HepG2 (cell line): Measurements from ENCODE around the gene UBAC1. TPM values are rescaled to one million over a fixed set of nuclear protein-coding genes. Genes with fewer than 3 reads are reported as not detected.

Experiments
- ATAC-seq: fragments of 200-7000 bp; cut with Tn5 transposase; 3 replicates; pipeline ENCODE4 v1.9.1; 2020; ENCODE audit warnings: mild to moderate bottlenecking, moderate library complexity
- BruUV-seq: library from RNA; stranded (reverse); fragments of 400-500 nt; replicated peaks from 2 replicates; lab custom pipeline; 2021; lab: Mats Ljungman, UMichigan
- CTCF ChIA-PET: fragments of 300-600 bp; formaldehyde crosslinking; extraction: SDS; loops from one replicate; lab custom pipeline; 2021; ENCODE audit warnings: low total read pairs, inconsistent platforms, low intra/inter-chr PET ratio; lab: Yijun Ruan, JAX
- POLR2A ChIA-PET: fragments of 350-600 bp; sonication (Branson Sonifier 250); formaldehyde crosslinking; loops from one replicate; lab custom pipeline; 2020; ENCODE audit warnings: antibody characterized with exemption, inconsistent platforms; lab: Yijun Ruan, JAX
- DNase-seq: peaks from one replicate; pipeline ENCODE4 v3.0.0-alpha.2; 2015; ENCODE audit warnings: low spot score
- FAIRE-seq: peaks from 3 replicates; lab custom pipeline; 2011; peaks lifted over from hg19 to GRCh38; lab: Jason Lieb, UNC
- H2AFZ ChIP-seq: one replicate; pipeline ENCODE4 v1.6.1; 2011; ENCODE audit warnings: low read length, inconsistent platforms
- H3K27ac ChIP-seq: fragments of 300-600 bp; 3 replicates; pipeline ENCODE4 v1.8.0; 2011; ENCODE audit warnings: mixed run types, mild to moderate bottlenecking, mixed read lengths, low read length, inconsistent platforms; ENCODE audit not compliant: insufficient read depth; ENCODE audit errors: extremely low read length
- H3K27me3 ChIP-seq, 2 experiments: fragments of 200-600 bp in 1 of 2; 2 replicates in 1 of 2; 3 replicates in 1 of 2; pipeline versions ENCODE4 v1.6.0 to v1.8.0; 2011; ENCODE audit warnings: low read length in 2 of 2, mild to moderate bottlenecking in 2 of 2, moderate library complexity in 2 of 2, inconsistent platforms in 1 of 2; ENCODE audit not compliant: insufficient read depth in 2 of 2, control insufficient read depth in 1 of 2
- H3K36me3 ChIP-seq, 2 experiments: fragments of 200-600 bp in 1 of 2; replicated peaks in 1 of 2; 2 replicates in 1 of 2; 3 replicates in 1 of 2; pipeline versions ENCODE4 v1.5.1 to v1.8.0; 2011; ENCODE audit warnings: low read length in 2 of 2, inconsistent platforms in 1 of 2; ENCODE audit not compliant: insufficient read depth in 2 of 2, control insufficient read depth in 1 of 2
- H3K4me1 ChIP-seq: 2 replicates; pipeline ENCODE4 v1.5.1; 2012; ENCODE audit warnings: low read length, inconsistent platforms; ENCODE audit not compliant: insufficient read depth
- H3K4me2 ChIP-seq: 2 replicates; pipeline ENCODE4 v1.6.0; 2011; ENCODE audit warnings: low read depth, low read length, inconsistent platforms
- H3K4me3 ChIP-seq, 3 experiments: fragments of 200-600 bp in 1 of 3; sonication (generic), shearing (Covaris generic) in 1 of 3; replicated peaks in 1 of 3; 2 replicates each; pipeline ENCODE4 v1.5.1; 2011 to 2016; ENCODE audit warnings: low read length in 3 of 3, inconsistent platforms in 2 of 3, low read depth in 2 of 3, mild to moderate bottlenecking in 2 of 3, control low read depth in 1 of 3, mixed read lengths in 1 of 3; ENCODE audit not compliant: insufficient read depth in 1 of 3
- H3K79me2 ChIP-seq: one replicate; pipeline ENCODE4 v1.6.1; 2011; ENCODE audit warnings: low read length, inconsistent platforms; ENCODE audit not compliant: insufficient read depth
- H3K9ac ChIP-seq: 2 replicates; pipeline ENCODE4 v1.6.0; 2011; ENCODE audit warnings: mild to moderate bottlenecking, low read depth, low read length, inconsistent platforms; ENCODE audit not compliant: insufficient read depth
- H3K9me3 ChIP-seq: 2 replicates; pipeline ENCODE4 v1.5.1; 2012; ENCODE audit warnings: mild to moderate bottlenecking, low read length
- H4K20me1 ChIP-seq: 2 replicates; pipeline ENCODE4 v1.6.0; 2011; ENCODE audit warnings: inconsistent platforms, mild to moderate bottlenecking, low read length, moderate library complexity; ENCODE audit not compliant: insufficient read depth
- ADNP ChIP-seq: sonication (generic); formaldehyde crosslinking; IDR thresholded peaks from 2 replicates; pipeline ENCODE4 v1.4.0; 2020; ENCODE audit warnings: missing genetic modification reagents
- ARNTL ChIP-seq: sonication (generic); formaldehyde crosslinking; IDR thresholded peaks from 2 replicates; pipeline ENCODE4 v1.4.0; 2020; ENCODE audit warnings: mild to moderate bottlenecking, missing genetic modification reagents
- CTCF ChIP-seq: sonication (generic); formaldehyde crosslinking; IDR thresholded peaks from 2 replicates; pipeline ENCODE4 v1.5.0; 2020; ENCODE audit warnings: mild to moderate bottlenecking, missing genetic modification reagents, moderate library complexity
- DDIT3 ChIP-seq: sonication (generic); formaldehyde crosslinking; IDR thresholded peaks from 2 replicates; pipeline ENCODE4 v1.4.0; 2020; ENCODE audit warnings: mild to moderate bottlenecking, missing genetic modification reagents
- FOXP1 ChIP-seq, 2 experiments: fragments of 450-650 bp in 1 of 2; IDR thresholded peaks; 2 replicates each; pipeline ENCODE4 v1.6.1; 2017 to 2018; ENCODE audit warnings: antibody characterized with exemption in 1 of 2
- SP5 ChIP-seq: IDR thresholded peaks from 2 replicates; pipeline ENCODE4 v1.6.1; 2016; ENCODE audit warnings: low read depth, borderline replicate concordance
- TBX2 ChIP-seq: sonication (generic); formaldehyde crosslinking; IDR thresholded peaks from 2 replicates; pipeline ENCODE4 v1.5.0; 2020; ENCODE audit warnings: missing genetic modification reagents, mild to moderate bottlenecking, borderline replicate concordance
- XBP1 ChIP-seq: sonication (generic); formaldehyde crosslinking; IDR thresholded peaks from 2 replicates; pipeline ENCODE4 v1.5.0; 2020; ENCODE audit warnings: missing genetic modification reagents
- ZFP91 ChIP-seq: sonication (generic); formaldehyde crosslinking; IDR thresholded peaks from 2 replicates; pipeline ENCODE4 v1.9.0; 2022; ENCODE audit warnings: missing genetic modification reagents, mild to moderate bottlenecking, borderline replicate concordance
- ZNF263 ChIP-seq: sonication (generic); formaldehyde crosslinking; IDR thresholded peaks from 2 replicates; pipeline ENCODE4 v1.4.0; 2020; ENCODE audit warnings: missing genetic modification reagents
- ZNF367 ChIP-seq: sonication (generic); formaldehyde crosslinking; IDR thresholded peaks from 2 replicates; pipeline ENCODE4 v1.4.0; 2020; ENCODE audit warnings: missing genetic modification reagents, borderline replicate concordance
- ZNF431 ChIP-seq: sonication (generic); formaldehyde crosslinking; IDR thresholded peaks from 2 replicates; pipeline ENCODE4 v1.9.0; 2022; ENCODE audit warnings: missing genetic modification reagents, low read depth, mild to moderate bottlenecking, borderline replicate concordance
- ZNF550 ChIP-seq: sonication (generic); formaldehyde crosslinking; IDR thresholded peaks from 2 replicates; pipeline ENCODE4 v1.4.0; 2020; ENCODE audit warnings: mild to moderate bottlenecking, missing genetic modification reagents, borderline replicate concordance
- ZNF577 ChIP-seq: sonication (generic); formaldehyde crosslinking; IDR thresholded peaks from 2 replicates; pipeline ENCODE4 v1.4.0; 2020; ENCODE audit warnings: mild to moderate bottlenecking, low read depth, missing genetic modification reagents, borderline replicate concordance
- WGBS: methylation state at CpG from one replicate; pipeline ENCODE4 v1.1.6; 2017; ENCODE audit warnings: low lambda C conversion rate; 5-methylcytosine and 5-hydroxymethylcytosine counted together
- in situ Hi-C: cut with HindIII; loops from 2 replicates; pipeline ENCODE4 v1.10.0; 2017; ENCODE audit warnings: low pct_unique_long_range_greater_than_20kb; ENCODE audit not compliant: extremely low pct_ligation_motif_present
- intact Hi-C: fragments of 100-400 bp; cut with micrococcal nuclease; formaldehyde crosslinking; loops from one replicate; pipeline ENCODE4 v1.10.0; 2022; ENCODE audit not compliant: unreplicated experiment
- polyA plus RNA-seq, 8 experiments: library from polyadenylated mRNA; depleted of rRNA in 3 of 8; stranded (reverse) in 7 of 8; unstranded in 1 of 8; fragments of >200 nt; fragmentation: Illumina TruSeq in 4 of 8; extraction: Trizol in 4 of 8; gene quantifications; 2 replicates each; pipeline versions ENCODE4 v1.2.1 to v1.2.3, GENCODE V29; 2011 to 2016; ENCODE audit warnings: low read depth in 4 of 8, missing spikeins in 1 of 8, mixed read lengths in 1 of 8; ENCODE audit not compliant: insufficient read depth in 1 of 8
- total RNA-seq, 5 experiments: library from RNA; depleted of rRNA; stranded (reverse); fragments of >200 nt; fragmentation: Illumina TruSeq; extraction: Trizol; gene quantifications; 2 replicates each; pipeline ENCODE4 v1.2.3, GENCODE V29; 2016; ENCODE audit warnings: low read depth in 1 of 5

Gene UBAC1
- total and polyA plus RNA-seq, 2 of the 13 experiments (the other 11 are each of a cell fraction or from before 2014, with no cell fraction given), result 32.2 to 34.1 TPM

GRCh38 chr9:135886147-135886981, 74.8 kb downstream of the UBAC1 start:
- no TSS peak for BruUV-seq
- Histone ChIP-seq H3K9ac (no peak overlapping the region), H3K9me3 (no peaks in the 10 kb centered on the region), H3K4me2 (no peak overlapping the region), H3K79me2 (peaks cover 92% of the 10 kb centered on the region), H4K20me1 (peaks cover 51% of the 10 kb centered on the region; the same call in 1 of the 2 replicates), H3K4me3 (no peak overlapping the region), H3K27ac (no peak overlapping the region), H3K27me3 (no peaks in the 10 kb centered on the region), H2AFZ (no peak overlapping the region), H3K4me1 (peaks cover 16% of the 10 kb centered on the region), H3K36me3 (peaks cover 4 to 10% of the 10 kb centered on the region in 2 experiments; a peak in 4 of 5 replicates)
- ATAC-seq, result no peak
- no peak for FAIRE-seq
- ChIA-PET CTCF (no interaction called here), POLR2A (no interaction called here)
- in situ Hi-C loops, result no loop called here
- TF ChIP-seq FOXP1 (IDR thresholded peaks at IDR 0.05), result no peak
- no peak for TF ChIP-seq FOXP1 (CRISPR knock-in tag; IDR thresholded peaks at IDR 0.05)
- TF ChIP-seq SP5 (CRISPR knock-in tag), result no peak
- TF ChIP-seq XBP1 (CRISPR knock-in tag), result no peak
- no peak for TF ChIP-seq ZNF550
- TF ChIP-seq ZNF367 (CRISPR knock-in tag), result no peak
- no peak for TF ChIP-seq ADNP (CRISPR knock-in tag)
- TF ChIP-seq ZNF263 (CRISPR knock-in tag), result no peak
- TF ChIP-seq CTCF (CRISPR knock-in tag), result no peak
- TF ChIP-seq ZNF577 (CRISPR knock-in tag), result no peak
- no peak for TF ChIP-seq ZFP91
- TF ChIP-seq TBX2 (CRISPR knock-in tag), result no peak
- TF ChIP-seq DDIT3 (CRISPR knock-in tag), result no peak
- TF ChIP-seq ZNF431, result no peak
- no peak for TF ChIP-seq ARNTL
- DNase-seq, result no peak
- intact Hi-C loops, result no loop called here
- WGBS, result 97% methylated on average over 21 of the region's 21 CpGs
